VCaP (cell line): ENCODE data around the gene SCN10A.

Source experiments
- H3K27ac ChIP-seq: fragments of 450-650 bp; 2 replicates; pipeline ENCODE4 v1.5.1; 2017
- TF ChIP-seq, protein P1 (sequence below): fragments of 450-650 bp; conservative IDR thresholded peaks from 2 replicates; pipeline ENCODE4 v1.5.1; 2017; ENCODE audit warnings: mild to moderate bottlenecking, moderate library complexity

Gene SCN10A

DNA sequence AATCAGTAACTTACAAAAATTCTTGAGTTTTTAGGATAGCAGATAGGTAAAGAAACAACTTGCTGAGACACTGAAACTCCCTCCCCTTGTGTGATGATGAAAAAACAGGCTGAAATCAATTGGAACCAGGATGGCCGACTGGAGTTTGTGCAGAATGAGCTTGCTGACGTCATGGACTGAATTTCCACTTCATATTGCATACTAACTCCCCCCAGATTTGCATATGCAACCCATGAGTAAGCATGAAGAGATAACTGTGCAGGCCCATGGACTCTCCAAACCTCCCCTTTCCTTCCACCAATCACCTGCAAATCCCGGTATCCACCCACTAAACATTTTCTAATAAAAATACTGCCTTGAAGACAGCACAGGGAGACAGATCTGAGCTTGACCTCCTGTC lies 84.5 kb downstream of the SCN10A start:
- TF ChIP-seq, protein P1, sequence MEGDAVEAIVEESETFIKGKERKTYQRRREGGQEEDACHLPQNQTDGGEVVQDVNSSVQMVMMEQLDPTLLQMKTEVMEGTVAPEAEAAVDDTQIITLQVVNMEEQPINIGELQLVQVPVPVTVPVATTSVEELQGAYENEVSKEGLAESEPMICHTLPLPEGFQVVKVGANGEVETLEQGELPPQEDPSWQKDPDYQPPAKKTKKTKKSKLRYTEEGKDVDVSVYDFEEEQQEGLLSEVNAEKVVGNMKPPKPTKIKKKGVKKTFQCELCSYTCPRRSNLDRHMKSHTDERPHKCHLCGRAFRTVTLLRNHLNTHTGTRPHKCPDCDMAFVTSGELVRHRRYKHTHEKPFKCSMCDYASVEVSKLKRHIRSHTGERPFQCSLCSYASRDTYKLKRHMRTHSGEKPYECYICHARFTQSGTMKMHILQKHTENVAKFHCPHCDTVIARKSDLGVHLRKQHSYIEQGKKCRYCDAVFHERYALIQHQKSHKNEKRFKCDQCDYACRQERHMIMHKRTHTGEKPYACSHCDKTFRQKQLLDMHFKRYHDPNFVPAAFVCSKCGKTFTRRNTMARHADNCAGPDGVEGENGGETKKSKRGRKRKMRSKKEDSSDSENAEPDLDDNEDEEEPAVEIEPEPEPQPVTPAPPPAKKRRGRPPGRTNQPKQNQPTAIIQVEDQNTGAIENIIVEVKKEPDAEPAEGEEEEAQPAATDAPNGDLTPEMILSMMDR = no peak
- H3K27ac ChIP-seq = no peak overlapping the region

DNA sequence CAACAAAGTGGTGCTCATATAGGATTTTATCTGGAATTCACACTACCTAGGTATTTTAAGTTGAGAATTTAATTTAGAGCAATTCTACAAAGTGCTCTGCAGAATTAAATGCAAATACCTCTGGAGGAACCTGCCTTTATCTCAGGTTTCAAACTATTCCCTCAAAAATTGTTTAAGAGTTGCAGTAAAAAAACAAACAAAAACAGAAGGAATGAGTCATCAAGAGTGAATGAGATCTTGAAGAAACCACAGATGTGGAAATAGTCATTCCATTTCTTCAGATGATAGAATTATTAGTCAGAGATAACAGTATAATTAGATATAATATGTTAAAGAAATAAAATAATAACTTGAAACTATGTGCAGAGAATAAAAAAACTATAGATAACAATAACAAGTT lies 85.7 kb downstream of the SCN10A start:
- no peak overlapping the region for H3K27ac ChIP-seq
- TF ChIP-seq, protein P1 = no peak

DNA sequence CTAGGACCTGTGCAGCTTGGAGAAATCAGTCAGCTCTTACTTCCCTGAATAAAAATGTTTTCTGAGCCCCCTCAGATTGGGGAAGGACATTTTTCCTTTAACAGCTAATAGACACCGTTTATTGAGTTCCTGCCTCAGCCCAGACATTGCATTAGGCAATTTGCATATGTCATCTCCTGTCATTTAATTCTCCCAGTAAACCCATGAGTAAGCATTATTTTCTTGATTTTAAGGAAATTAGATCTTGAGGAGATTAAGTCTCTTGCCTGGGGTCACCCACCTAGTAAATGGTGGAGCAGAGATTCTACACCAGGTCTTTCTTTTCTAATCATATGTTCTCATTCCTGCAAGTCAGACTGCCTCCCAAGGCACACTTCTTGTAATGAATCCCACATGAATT lies 88.0 kb downstream of the SCN10A start:
- no peak overlapping the region for H3K27ac ChIP-seq
- TF ChIP-seq, protein P1 = no peak

DNA sequence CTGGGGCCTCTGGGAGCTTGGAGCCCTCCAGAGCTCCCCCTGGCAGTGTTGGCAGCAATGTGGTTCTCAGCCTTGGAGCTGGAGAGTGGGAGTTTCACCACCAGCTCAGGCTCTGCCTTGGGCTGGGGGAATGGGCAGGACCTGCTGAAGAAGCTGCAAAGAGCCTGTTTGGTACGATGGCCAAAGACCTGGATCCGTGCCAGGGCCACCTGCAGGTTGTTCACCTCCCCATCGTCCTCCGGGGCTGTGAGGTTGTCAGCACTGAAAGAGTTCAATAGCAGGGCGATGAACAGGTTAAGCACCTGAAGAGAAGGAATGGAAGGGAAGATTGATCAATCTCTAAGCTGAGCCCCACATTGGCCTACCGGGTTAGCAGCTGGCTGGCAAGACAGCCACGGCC lies 89.3 kb downstream of the SCN10A start:
- TF ChIP-seq, protein P1 = no peak

DNA sequence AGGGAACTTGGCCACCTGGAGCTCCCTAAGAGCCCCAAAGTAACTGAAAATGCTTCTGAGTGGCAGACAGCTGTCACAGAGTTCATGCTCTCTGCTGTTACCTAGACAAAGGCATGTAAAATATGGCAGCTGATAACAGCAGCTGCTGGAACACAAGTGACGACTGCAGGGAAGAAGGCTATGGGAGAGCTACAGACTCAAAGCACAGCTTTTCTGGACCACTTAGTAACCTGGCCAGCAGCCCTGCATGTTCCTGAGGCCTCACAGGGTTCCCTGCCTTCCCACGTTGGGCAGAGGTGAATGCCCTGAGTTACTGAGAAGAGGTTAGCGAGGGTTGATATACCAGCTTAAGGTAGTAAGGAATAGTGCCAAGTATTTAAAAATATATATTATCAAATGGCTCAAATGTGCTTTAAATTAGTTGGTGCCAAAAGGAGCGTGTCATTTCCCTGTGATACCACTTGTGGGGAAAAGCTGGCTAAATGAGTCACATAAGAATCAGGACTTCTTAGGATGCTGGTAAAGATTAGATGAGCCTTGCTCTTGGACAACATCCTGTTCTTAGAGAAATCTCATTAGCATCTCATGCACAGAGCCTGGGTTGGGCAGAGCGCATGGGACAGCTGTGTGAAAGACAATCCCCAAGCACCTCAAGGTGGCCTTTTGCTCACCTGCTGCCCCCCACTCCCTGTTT lies 90.1 kb downstream of the SCN10A start:
- TF ChIP-seq, protein P1 = no peak
- H3K27ac ChIP-seq = no peak overlapping the region

More for the DNA sequence above, 89.3 kb downstream of the SCN10A start:
- no peak overlapping the region for H3K27ac ChIP-seq

DNA sequence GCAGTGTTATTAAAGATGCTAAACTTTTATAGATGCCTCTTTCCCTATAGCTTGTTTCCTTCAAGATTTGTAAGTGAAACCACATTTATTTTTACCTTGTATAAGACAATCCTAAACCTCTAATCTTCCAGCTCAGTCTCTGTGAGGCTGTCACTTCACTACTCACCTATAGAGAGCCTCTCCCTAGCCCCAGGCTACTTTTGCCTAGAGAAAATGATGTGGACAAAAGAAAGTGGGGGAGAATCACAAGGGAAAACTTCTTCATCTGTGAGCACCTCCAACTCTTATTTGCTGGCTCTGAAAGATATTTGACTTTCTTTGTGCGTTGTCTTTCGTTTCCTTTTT lies 91.7 kb downstream of the SCN10A start:
- TF ChIP-seq, protein P1 = no peak
- H3K27ac ChIP-seq = no peak overlapping the region

DNA sequence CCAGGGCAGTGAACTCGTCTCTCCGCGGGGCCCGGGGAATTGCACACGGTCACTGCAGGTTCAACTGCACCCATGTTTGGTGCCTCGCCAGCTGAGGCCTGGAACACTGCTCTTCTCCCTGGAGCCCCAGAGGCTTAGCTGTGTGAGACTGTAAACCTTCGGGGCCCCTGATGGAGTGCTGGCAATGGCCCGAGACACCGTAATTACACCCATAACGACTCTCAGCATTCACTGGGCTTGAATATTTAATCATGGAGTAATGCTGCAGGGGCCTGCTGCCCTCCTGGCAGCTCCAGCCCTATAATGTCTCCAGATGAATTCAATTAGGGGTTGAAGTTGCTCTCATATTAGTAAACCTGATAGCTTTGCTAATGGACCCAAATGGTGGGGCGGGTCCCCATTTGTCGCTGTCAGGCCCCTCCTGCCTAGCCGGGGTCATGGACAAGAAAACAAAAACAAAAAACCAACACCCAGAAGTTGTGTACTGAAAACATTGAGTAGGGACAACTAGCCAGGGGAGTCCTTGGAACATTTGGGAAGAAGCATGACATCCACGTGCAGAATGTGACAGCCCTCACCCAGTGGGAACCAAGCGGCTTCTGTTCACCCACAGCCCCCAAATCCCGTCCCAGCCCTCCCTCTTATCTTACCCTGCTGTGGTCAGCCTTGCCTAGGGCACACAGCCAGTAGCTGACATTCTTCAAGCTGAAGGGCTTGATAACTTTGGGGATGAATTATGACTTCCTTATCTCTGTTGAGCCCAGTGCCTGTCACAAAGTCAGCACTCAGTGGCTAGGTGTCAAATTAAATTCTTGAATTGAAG lies 92.2 kb downstream of the SCN10A start:
- no peak overlapping the region for H3K27ac ChIP-seq
- TF ChIP-seq, protein P1 = no peak
